NT2/D1 (cell line): ENCODE results near the gene WDR1.

Experiments
- SUZ12 ChIP-seq: IDR thresholded peaks from 2 replicates; pipeline ENCODE4 v1.6.1; 2011; ENCODE audit not compliant: insufficient read length, insufficient read depth; ENCODE audit errors: extremely low read depth
- YY1 ChIP-seq: IDR thresholded peaks from 2 replicates; pipeline ENCODE4 v1.6.1; 2011; ENCODE audit not compliant: insufficient read length, insufficient read depth
- ZNF274 ChIP-seq: IDR thresholded peaks from 2 replicates; pipeline ENCODE4 v1.6.1; 2011; ENCODE audit warnings: mild to moderate bottlenecking, low read depth, low read length

- TF ChIP-seq YY1, result no peak
- TF ChIP-seq ZNF274, result no peak
- TF ChIP-seq SUZ12, result no peak
Observed at GRCh38 chr4:10048941-10049697, 67.5 kb downstream of the WDR1 start.
